ENCODE measurements around the gene PTK7.

The PTK7 gene

DNA sequence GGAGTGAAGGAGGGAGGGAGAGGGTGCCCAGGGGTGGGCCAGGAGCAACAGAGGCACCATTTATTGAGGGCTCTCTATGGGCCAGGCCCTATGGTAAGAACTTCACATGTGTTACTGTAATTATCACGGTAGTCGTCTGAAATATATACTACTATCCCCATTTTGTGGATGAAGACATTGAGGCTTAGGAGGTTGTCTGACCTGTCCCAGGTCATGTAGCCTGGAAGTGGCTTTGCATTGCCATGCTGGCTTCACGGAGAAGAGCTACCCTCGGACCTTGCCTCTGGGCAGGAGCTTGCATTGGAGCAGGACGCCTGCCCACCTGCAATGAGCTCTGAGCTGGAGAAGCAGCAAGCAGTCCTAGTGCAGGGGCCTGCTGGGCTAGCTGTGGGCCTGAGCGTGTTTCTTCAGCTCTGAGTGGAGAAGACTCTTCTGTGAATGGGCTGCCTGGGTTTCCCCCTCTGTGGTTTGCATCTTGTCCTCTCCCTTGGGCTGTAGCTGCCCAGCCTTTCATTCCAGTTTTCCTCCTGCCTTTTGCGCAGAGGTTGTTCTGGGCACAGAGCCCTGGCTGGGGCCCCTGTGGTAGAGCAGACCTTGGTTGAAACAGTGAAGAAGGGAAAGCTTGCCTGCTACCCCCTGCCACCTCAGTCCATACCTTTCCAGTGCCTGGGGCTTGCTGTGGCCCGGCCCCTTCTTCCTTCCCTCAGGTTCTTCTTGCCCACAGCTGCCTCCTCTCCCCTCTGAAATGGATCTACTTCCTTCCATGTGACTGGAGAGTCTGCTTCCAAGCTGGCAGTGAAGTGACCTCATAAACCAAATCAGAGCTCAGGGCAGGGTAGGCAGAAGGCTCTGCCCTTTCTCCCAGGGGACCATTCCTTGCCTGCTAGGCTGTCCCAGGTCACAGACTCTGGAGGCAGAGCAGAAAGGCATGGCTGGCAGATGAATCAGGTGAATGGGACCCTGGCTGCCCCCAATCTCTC, 70.9 kb downstream of the PTK7 start:
- no peak for DNase-seq

DNA sequence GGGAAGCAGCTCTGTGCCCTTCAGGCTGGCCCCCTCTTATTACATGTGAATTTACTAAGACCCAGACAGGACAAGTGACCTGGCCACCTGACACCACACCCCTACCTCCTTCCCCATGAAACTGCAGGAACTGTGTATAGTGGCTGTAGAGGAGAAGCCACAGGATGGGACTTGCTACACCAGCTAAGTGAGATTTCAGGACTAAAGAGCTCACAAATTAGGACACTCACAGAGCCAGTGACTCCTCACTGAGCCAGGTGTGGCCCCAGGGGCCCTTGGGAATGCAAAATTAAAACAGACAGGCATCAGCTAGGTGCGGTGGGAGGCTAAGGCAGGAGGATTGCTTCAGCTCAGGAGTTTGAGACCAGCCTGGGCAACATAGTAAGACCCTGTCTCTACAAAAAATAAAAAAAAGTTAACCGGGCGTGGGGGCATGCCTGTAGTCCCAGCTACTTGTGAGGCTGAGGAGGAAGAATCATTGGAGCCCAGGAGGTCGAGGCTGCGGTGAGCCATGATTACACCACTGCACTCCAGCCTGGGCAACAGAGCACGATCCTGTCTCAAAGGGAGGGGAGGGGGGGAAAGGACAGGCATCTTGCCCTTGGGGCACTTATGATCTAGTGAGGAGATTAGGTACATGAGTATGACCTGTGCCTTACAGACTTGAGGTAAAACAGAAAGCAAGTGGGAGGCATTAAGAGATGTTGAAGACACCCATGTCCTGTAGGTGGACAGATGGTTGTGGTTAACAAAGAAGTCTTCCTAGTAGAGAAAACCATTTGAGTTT, 71.8 kb downstream of the PTK7 start:
- no peak for DNase-seq

DNA sequence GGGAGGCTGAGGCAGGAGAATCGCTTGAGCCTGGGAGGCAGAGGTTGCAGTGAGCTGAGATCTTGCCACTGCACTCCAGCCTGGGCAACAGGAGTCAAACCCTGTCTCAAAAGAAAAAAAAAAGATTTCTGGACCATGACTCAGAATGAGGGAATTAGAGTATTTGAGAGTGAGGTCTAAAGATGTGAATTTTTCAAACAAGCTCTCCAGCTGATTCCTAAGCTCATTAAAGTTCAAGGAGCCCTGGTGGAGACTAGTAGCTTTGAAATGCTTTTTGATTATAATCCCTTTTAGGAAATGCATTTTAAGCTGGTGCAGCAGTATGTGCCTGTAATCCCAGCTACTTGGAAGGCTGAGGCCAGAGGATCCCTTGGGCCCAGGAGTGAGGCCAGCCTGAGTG, 73.2 kb downstream of the PTK7 start:
- peak in 1 of 2 experiments; percentile 52 for DNase-seq

DNA sequence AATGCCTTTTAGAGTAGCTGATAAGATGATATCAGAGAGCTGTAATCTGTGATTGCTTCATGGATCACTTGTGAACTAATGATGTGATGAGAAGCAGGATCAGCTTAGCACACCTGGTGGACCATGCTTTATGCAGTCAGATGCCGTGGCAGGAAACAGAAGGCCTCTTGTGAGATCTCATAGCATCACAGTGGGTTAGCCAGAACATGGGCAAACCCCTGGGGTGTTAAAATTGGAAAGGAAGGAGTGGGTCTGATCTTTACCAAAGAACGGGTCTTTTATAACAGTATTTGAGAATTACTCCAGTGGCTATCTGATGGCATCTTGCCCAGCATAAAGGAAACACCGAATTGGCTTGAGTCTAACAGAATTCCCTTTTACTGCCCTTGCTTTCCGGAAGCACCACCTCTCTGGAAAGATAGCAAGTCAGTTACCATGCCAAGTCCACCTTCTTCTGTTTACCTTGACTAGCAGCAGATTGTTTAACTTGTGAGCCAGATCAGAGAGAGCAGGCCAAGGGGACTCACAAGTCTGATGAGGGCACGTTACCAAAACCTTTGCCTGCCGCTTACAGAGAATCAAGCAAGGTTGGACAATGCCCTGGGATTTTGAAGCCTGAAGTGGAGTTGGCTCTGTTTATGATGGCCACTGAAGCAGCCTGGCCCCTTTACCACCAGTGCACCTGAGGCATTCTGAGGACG, 74.1 kb downstream of the PTK7 start:
- no peak for DNase-seq

DNA sequence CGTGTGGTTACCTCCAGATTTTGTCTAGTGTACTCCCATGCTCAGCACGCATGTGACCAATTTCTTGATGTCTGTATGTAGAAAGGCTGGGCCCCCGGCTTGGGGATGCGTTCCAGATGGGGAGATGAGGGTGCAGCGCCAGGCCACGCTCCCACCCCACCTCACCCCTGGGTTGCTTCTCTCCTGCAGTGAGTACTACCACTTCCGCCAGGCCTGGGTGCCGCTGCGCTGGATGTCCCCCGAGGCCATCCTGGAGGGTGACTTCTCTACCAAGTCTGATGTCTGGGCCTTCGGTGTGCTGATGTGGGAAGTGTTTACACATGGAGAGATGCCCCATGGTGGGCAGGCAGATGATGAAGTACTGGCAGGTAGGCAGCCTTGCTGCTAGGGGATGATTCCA, 83.5 kb downstream of the PTK7 start:
- DNase-seq: peak in 1 of 2 experiments; percentile 57

DNA sequence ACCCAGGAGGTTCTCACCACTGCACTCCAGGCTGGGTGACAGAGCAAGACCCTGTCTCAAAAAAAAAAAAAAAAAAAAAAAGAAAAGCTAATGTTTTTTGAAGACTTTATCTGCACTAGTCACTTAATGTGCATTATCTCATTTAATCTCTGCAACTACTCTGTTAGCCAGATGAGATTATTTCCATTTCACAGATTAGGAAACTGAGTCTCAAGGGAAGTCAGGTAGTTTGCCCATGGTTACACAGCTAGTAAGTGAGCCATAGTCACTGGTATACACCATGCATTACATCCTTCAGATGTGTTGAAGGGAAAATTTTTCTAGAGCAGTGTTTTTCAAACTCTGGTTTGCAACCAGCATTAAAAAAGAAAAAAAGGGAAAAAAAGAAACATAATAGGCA, 87.8 kb downstream of the PTK7 start:
- DNase-seq: no peak

DNA sequence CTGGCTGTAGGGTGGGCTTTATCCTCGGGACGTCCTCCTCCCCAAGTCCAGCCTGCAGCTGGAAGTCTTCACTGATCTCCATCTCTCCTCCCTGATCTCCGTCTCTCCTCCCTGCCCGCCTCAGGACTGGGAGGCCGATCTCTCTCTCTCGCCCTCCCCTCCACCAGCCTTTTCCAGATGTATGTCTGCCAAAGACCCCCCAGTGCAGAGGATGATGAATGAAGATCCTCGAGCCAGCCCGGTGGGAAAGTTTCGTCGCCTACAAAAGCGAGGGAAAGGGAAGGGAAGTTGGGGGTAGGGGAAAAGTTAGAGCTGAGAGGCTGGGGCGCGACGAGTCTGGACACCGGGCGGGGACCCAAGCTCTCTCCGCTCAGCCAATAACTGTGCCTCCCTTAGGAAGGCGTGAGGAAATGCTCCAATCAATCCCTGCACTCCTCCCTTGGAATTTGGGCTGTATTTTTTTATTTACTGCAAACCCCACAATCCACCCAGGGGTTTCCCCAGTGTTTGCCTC, 94.4 kb downstream of the PTK7 start:
- peak; percentile 77 to 88 for DNase-seq

DNA sequence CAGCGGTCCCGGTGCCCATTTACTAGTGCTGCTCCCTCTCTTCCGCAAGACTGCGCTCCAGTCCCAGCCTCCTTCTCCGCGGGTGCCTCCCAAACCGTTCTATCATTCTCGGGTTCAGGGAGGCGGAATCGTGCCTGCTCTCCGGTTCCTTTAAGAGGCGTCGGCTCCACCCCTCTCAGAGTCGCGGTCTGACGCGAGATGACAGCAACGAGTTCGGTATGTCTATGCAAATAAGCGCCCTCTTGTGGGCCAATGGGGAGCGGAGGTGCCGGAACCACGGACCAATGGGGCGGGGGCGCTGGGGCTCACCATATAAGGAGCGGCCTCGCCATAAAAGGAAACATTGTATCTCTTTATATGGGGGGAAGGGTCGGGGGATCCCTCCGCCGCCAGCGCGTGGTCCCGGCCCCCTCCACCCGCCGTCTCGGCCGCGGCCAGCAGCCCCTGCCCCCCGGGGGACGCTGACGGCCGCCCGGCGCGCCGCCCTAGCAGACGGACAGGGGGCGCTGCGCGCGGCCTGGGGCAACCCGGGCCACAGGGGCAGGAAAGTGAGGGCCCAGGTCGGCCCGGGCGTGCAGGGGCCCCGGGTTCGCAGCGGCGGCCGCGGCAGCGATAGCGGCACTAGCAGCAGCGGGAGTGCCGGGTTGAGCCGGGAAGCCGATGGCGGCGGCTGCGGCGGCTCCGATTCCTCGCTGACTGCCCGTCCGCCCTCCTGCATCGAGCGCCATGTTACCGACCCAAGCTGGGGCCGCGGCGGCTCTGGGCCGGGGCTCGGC, 95.0 kb downstream of the PTK7 start, which contains the start of gene SRF:
Gene SRF, plus strand, starts transcription at position 339 of the 776 bp plus-strand sequence. Its CDS starts 388 bp downstream, at position 727.
- peak; percentile 99 for DNase-seq

DNA sequence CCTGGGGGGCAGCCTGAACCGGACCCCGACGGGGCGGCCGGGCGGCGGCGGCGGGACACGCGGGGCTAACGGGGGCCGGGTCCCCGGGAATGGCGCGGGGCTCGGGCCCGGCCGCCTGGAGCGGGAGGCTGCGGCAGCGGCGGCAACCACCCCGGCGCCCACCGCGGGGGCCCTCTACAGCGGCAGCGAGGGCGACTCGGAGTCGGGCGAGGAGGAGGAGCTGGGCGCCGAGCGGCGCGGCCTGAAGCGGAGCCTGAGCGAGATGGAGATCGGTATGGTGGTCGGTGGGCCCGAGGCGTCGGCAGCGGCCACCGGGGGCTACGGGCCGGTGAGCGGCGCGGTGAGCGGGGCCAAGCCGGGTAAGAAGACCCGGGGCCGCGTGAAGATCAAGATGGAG, 95.6 kb downstream of the PTK7 start:
- DNase-seq: peak in 1 of 2 experiments; percentile 33

DNA sequence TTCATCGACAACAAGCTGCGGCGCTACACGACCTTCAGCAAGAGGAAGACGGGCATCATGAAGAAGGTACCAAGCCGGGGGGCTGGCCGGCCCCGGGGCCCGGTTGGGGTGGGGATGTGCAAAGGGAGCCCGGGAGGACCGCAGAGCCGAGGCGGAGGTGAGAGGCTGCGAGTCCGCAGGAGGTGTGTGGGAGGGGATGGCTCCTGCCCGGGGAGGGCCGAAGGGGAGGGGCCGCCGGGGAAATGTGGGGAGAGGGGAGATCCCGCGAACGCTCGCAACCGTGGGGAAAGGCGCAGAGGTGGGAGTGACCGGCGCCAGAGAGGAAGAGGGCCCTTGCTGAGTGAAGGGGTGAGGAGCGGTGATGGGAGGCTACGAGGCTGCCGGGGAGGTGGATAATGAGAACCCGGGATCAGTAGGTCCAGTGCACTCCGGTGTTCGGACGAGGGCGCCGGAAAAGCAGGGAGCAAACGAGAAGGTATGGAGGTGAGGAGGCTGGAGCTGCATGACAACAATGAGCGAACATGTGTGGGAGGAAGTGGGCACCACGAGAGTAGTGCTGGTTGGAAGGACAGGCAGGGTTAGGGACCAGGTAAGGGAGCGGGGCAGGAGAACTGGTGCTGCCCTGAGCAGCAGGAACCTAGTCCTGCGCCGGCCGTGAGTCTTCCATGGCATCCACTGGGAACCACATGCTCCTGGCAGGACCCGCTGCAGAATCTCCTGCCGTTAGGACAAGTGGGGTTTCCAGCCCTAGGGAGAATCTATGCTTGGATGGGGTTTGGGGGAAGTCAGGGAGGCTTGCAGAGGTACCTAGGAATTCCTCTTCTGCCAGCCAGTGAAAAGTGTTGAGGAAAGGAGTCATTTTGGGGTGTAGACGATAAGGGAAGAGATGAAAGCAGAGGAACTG, 96.2 kb downstream of the PTK7 start:
- peak in 1 of 2 experiments; percentile 36 for DNase-seq

DNA sequence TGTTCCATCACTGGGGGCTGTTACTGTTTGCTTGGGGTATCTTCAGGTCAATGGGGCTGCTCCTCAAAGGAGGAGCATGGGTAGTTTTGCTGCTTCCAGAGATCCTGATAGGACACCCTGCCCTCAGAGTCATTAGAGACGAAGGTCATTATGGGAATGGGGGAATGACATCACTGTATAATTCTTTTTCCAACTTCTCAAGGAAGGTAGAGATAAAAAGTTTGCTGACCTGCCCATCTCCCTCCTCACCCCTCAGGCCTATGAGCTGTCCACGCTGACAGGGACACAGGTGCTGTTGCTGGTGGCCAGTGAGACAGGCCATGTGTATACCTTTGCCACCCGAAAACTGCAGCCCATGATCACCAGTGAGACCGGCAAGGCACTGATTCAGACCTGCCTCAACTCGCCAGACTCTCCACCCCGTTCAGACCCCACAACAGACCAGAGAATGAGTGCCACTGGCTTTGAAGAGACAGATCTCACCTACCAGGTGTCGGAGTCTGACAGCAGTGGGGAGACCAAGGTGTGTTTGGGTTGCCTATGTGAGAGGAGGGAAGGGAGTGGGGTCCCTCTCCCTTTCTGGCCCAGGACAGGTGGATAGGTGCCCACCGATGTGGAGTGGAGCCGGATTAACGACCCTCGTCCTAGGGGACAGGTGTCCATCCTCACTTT, 97.6 kb downstream of the PTK7 start:
- no peak for DNase-seq

DNA sequence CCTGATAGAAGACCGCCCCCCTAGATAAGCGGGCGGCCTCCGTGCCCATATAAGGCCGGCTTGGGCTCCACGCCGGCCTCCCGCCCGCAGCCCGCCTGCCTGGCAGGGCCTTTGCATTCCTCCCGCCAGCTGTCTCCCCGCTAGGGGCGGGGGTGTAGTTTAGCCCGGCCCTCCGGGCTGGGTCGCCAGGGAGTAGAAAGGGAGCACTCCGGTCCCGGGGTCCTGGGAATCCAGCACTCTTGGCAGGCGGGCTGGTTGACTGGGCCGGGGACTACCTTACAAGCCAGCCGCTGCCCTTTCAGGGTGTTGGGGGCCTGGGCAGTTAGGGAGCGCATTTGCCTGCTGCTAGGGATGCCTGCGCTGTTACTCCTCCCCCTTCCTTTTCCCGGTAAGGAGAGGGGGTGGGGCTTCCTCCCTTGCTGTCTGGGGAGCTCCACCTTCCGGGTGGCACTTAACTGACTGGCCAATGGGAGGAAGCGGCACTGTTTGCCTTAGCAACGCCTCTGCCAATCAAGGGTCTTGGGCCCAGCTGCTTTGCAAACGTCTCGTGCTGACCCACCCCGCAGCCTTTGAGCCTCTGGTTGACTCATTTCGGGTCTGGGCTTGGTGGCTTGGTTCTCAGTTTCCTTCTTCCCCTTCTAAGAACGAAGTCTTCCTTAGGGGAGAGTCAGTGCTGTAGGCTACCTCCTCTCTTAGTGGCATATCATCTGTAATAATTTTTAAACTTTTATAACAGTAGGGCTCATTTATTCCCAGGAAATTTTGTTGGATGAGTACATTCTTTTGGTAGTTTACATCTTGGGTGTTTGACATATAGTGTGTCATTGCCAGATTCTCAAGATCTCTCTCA, 98.4 kb downstream of the PTK7 start:
- DNase-seq: peak; percentile 94 to 96

DNA sequence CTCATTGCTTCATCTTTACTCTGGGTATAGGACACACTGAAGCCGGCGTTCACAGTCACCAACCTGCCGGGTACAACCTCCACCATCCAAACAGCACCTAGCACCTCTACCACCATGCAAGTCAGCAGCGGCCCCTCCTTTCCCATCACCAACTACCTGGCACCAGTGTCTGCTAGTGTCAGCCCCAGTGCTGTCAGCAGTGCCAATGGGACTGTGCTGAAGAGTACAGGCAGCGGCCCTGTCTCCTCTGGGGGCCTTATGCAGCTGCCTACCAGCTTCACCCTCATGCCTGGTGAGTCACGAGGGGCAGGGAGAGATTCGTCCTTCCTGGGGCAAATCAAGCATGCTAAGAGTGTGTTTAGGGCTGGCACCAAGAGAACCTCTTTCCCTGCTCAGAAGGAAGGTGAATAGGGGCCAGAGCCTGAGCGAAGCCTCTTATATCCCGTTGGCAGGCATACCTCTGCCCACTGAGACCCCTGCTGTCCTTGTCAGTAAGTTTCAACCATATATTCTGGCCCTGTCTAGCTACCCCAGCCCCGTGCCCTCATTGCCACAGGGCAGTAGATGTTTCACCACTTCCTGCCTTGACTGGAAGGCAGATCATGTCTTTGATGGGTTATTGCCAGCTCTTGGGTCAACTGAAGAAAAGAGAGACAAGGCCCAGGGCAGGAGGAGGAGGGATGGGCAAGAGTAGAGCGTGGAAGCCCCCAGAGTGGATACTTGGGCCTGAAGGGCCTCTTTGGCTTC, 99.7 kb downstream of the PTK7 start:
- DNase-seq: no peak

DNA sequence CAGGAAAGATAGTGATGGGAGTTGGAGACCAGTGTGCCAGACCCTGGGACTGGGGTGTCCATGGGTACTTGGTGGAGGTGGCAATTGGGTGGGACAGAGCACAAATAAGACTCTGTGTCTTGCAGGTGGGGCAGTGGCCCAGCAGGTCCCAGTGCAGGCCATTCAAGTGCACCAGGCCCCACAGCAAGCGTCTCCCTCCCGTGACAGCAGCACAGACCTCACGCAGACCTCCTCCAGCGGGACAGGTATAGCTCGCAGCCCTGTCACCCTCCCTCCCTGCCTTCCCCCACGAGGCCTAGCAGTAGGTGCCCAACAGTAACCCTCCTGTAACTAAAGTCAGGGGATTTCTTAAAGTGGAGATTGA, 100.3 kb downstream of the PTK7 start:
- DNase-seq: no peak

DNA sequence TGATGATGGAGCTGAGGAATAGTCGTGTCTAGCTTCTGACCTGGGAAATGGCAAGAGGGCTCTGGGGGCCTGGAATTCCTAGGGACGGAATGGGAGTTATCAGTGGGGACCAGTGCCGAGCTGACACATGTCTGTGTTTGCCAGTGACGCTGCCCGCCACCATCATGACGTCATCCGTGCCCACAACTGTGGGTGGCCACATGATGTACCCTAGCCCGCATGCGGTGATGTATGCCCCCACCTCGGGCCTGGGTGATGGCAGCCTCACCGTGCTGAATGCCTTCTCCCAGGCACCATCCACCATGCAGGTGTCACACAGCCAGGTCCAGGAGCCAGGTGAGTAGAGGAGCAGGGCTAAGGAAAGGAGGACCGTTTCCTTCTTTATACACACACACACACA, 102.0 kb downstream of the PTK7 start:
- DNase-seq: no peak

DNA sequence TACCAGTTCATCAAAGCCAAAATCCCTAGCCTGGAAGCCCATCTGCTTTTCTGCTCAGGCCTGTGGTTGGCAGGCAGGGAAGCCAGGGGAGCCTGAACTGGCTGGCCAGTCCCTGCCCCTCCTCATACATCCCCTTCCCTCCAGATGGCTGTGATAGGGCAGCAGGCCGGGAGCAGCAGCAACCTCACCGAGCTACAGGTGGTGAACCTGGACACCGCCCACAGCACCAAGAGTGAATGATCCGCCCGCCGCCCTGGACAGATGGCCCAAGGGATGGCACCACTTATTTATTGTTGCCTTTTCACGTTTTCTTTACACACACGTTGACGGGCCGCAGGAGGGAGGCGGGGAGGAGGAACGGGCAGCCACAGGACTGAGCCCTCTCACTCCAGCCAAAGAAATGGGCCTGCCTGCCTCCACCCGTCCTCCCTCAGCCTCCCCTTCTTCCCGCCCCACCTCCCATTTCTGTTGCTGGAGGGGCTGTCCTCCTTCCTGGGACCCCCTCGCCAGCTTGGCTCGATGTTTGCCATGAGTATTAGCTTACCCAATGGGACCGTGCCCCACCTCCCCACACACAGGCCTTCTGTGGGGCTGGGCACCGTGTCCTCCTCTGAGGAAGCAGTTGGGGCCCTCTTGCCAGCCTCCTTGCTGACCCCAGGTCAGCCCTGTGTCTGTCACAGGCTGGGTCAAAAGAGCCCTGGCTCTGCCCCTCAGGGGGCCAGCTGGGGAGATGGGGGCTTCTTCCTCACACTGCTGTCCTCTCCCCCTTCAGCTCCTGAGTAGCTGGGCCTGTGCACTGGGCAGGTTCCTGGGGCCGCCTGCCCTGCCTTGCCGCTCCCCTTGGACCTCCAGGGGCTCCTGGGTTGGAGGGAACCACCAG, 103.1 kb downstream of the PTK7 start:
- DNase-seq: no peak

DNA sequence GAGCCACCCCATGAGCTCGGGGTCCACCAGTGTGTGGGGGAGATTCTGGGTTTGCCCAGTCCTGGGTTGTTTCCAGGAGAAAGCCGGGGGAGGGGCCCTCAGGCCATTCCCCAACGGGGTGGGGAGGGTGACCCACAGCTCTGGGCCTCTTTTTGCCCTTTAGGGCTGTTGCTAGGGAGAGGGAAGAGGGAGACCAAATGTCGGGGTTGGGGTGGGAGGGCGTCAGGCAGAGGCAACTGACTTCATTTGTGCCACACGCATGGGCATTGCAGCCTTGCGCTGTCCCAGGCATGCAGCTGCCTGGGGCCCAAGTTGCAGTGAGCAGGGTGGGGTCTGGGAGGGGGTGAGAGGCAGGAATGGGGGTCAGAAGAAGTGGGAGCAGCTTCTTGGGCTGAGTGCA, 103.9 kb downstream of the PTK7 start:
- DNase-seq: no peak

DNA sequence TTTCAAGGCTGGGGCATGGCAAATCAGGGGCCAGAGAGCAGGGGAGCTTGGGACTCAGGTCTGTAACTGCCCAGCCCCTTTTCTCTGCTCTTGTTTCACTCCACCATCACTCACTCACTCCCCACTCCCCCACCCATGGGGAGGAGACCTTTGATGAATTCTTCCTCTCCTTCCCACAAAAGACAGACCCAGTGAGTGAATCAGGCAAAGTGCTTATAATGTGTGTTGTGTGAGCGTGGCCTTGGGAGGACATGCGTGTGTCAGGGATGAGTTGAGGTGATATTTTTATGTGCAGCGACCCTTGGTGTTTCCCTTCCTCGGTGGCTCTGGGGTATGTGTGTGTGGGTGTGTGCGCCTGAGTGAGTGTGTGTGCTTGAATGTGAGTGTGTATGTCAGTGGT, 104.9 kb downstream of the PTK7 start:
- DNase-seq: no peak

All from NCI-H524 (cell line).